B cell (primary cell): Measurements from ENCODE around the gene CTDSP2. TPM values are rescaled to one million over a fixed set of nuclear protein-coding genes. Genes with fewer than 3 reads are reported as not detected.
A peak's percentile ranks its signal among the peaks of the same experiment; 100 is the strongest.

Experiments
- ATAC-seq: fragments of 200-7000 bp; cut with Tn5 transposase; one replicate; pipeline ENCODE4 v1.10.0; 2021; ENCODE audit warnings: low read depth, mild to moderate bottlenecking, moderate number of reproducible peaks, moderate library complexity
- CTCF ChIA-PET: fragments of 350-600 bp; sonication (Branson Sonifier 250); formaldehyde crosslinking; loops from one replicate; lab custom pipeline; 2021; ENCODE audit warnings: antibody characterized with exemption, inconsistent platforms; lab: Charles Lee
- POLR2A ChIA-PET: fragments of 350-600 bp; sonication (Branson Sonifier 250); formaldehyde crosslinking; loops from one replicate; lab custom pipeline; 2021; ENCODE audit warnings: antibody characterized with exemption; lab: Charles Lee
- DNase-seq: peaks from one replicate; pipeline ENCODE4 v3.0.0; 2013
- H2AFZ ChIP-seq: 2 replicates; pipeline ENCODE4 v1.6.1; 2012; ENCODE audit warnings: mild to moderate bottlenecking, low read depth, low read length; ENCODE audit not compliant: insufficient read depth, poor library complexity, severe bottlenecking
- H3K27ac ChIP-seq, 2 donors: 1 replicate in 1 of 2; 2 replicates in 1 of 2; pipeline ENCODE4 v1.5.1; 2012 to 2013; ENCODE audit warnings: low read length in 2 of 2, mild to moderate bottlenecking in 2 of 2, moderate library complexity in 1 of 2
- H3K27me3 ChIP-seq, 4 experiments: fragments of 200-600 bp in 1 of 4; sonication (generic) in 1 of 4; replicated peaks in 1 of 4; 1 replicate in 2 of 4; 2 replicates in 2 of 4; pipeline versions ENCODE4 v1.6.1 to v1.7.0; 2013 to 2016; ENCODE audit warnings: low read length in 3 of 4, mild to moderate bottlenecking in 2 of 4, mixed read lengths in 1 of 4, moderate library complexity in 1 of 4; ENCODE audit not compliant: insufficient read depth in 4 of 4, control insufficient read depth in 3 of 4; ENCODE audit errors: control extremely low read depth in 1 of 4
- H3K36me3 ChIP-seq, 2 experiments: replicated peaks in 1 of 2; 1 replicate in 1 of 2; 2 replicates in 1 of 2; pipeline versions ENCODE4 v1.6.1 to v1.7.1; 2013; ENCODE audit warnings: low read length in 1 of 2; ENCODE audit not compliant: insufficient read depth in 2 of 2, control insufficient read depth in 1 of 2; ENCODE audit errors: control extremely low read depth in 1 of 2, extremely low read depth in 1 of 2
- H3K4me1 ChIP-seq, 2 donors: fragments of 200-600 bp in 1 of 2; sonication (generic) in 1 of 2; 1 replicate in 1 of 2; 2 replicates in 1 of 2; pipeline versions ENCODE4 v1.5.1 to v1.6.1; 2013 to 2017; ENCODE audit warnings: low read length in 2 of 2; ENCODE audit not compliant: control insufficient read depth in 2 of 2, insufficient read depth in 2 of 2
- H3K4me2 ChIP-seq: replicated peaks from 2 replicates; pipeline ENCODE3; 2012; ENCODE audit warnings: mild to moderate bottlenecking, low read depth, low read length; ENCODE audit not compliant: poor library complexity, severe bottlenecking
- H3K4me3 ChIP-seq, 5 experiments: fragments of 200-600 bp in 1 of 5; sonication (generic) in 1 of 5; 1 replicate in 3 of 5; 2 replicates in 2 of 5; pipeline versions ENCODE4 v1.5.1 to v1.7.0; 2011 to 2016; ENCODE audit warnings: low read length in 4 of 5, mild to moderate bottlenecking in 4 of 5, low read depth in 2 of 5, control low read depth in 1 of 5, moderate library complexity in 1 of 5; ENCODE audit not compliant: insufficient read depth in 1 of 5; ENCODE audit errors: control extremely low read depth in 1 of 5, extremely low read depth in 1 of 5
- H3K79me2 ChIP-seq: fragments of 200-600 bp; sonication (generic); one replicate; pipeline ENCODE4 v1.6.0; 2016; ENCODE audit warnings: low read length; ENCODE audit not compliant: control insufficient read depth, insufficient read depth
- H3K9ac ChIP-seq: fragments of 200-600 bp; sonication (generic); 2 replicates; pipeline ENCODE4 v1.6.1; 2017; ENCODE audit warnings: mild to moderate bottlenecking, low read length, moderate library complexity
- H3K9me3 ChIP-seq, 3 donors: one replicate each; pipeline versions ENCODE4 v1.6.1 to v1.7.1; 2013; ENCODE audit warnings: low read length in 2 of 3; ENCODE audit not compliant: control insufficient read depth in 2 of 3, insufficient read depth in 1 of 3; ENCODE audit errors: control extremely low read depth in 1 of 3
- H4K20me1 ChIP-seq: 2 replicates; pipeline ENCODE4 v1.6.0; 2012; ENCODE audit warnings: mild to moderate bottlenecking, low read length; ENCODE audit not compliant: insufficient read depth, control insufficient read depth, poor library complexity, severe bottlenecking
- H3K27ac Mint-ChIP-seq: one replicate; pipeline ENCODE4 v1.8.0; 2021; ENCODE audit warnings: mixed read lengths
- H3K27me3 Mint-ChIP-seq: one replicate; pipeline ENCODE4 v1.8.0; 2021; ENCODE audit warnings: mixed read lengths
- H3K4me1 Mint-ChIP-seq: one replicate; pipeline ENCODE4 v1.8.0; 2021; ENCODE audit warnings: mixed read lengths
- H3K4me3 Mint-ChIP-seq: one replicate; pipeline ENCODE4 v1.8.0; 2021; ENCODE audit warnings: mixed read lengths
- H3K9me3 Mint-ChIP-seq: one replicate; pipeline ENCODE4 v1.8.0; 2022; ENCODE audit warnings: mixed read lengths; ENCODE audit not compliant: insufficient read depth
- EZH2 ChIP-seq: IDR thresholded peaks from 2 replicates; pipeline ENCODE4 v1.6.1; 2012; ENCODE audit warnings: borderline replicate concordance, low read depth, mild to moderate bottlenecking, moderate library complexity, low read length; ENCODE audit not compliant: insufficient read depth, poor library complexity, severe bottlenecking
- WGBS: methylation state at CpG from one replicate; pipeline ENCODE4 v1.1.5; 2013; ENCODE audit warnings: missing lambda C conversion rate; ENCODE audit not compliant: insufficient coverage; 5-methylcytosine and 5-hydroxymethylcytosine counted together
- intact Hi-C: fragments of 100-400 bp; cut with micrococcal nuclease; formaldehyde crosslinking; loops from one replicate; pipeline ENCODE4 v1.10.0; 2022
- polyA plus RNA-seq: library from polyadenylated mRNA; depleted of rRNA; stranded (reverse); fragments of >200 nt; gene quantifications from 2 replicates; pipeline ENCODE4 v1.2.3, GENCODE V29; 2012
- total RNA-seq, 2 donors: library from RNA; stranded (reverse); fragments of 120-200 nt in 1 of 2; gene quantifications; 1 replicate in 1 of 2; 2 replicates in 1 of 2; pipeline versions ENCODE4 v1.2.3 to v1.2.4, GENCODE V29; 2013 to 2022
- TF ChIP-seq, protein P1 (sequence below): fragments of 200-600 bp; IDR thresholded peaks from one replicate; pipeline ENCODE4 v1.8.0; 2022; ENCODE audit warnings: antibody characterized with exemption, mild to moderate bottlenecking

CTDSP2 gene
- total and polyA plus RNA-seq, 2 donors (not counting 1 experiment from before 2014, with no cell fraction given), result 99.1 to 209 TPM

DNA sequence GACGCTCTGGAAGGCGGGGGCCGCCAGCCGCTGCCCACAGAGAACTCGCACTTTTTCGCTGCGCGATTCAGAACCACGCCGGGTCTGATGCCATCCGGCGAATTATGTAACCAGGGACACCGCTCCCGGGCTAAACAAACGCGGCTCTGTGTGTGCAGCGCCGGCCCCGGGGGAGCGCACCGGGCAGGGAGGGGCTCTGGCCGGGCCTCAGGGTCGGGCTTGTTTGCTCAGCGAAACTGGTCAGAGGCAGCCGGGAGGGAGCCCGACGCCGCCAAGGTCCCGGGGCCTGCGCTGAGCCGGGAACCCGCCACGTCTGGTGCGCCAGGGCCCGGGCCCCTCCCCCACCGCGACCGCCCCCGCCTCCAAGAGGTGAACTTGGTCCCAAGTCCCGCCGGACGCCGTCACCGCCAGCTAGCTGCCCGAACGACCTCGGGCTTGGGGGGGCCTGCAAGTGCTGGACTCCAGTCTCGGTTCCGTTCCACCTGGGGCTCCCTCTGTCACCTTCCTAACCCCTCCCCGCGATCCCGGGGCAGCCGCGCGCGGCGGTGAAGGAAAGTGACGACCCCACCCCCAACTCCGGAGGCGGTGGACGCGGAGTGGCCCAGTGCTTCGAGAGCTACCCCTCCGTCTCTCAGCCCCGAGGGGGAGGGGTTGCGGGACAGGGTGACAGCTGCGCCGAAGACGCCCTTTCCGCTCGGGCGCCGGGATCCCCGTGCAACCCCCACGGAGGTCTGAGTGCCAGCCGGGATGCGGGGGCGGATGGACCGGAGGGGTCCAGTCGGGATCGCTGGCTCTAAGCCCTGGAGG is 848 bp downstream of the CTDSP2 start:
- no peaks in the 10 kb centered on the region for H3K27me3 Mint-ChIP-seq
- Histone ChIP-seq H3K9me3 (peaks cover 0 to 4% (median 0%) of the 10 kb centered on the region in 3 donors), H3K4me1 (peaks cover 43 to 52% of the 10 kb centered on the region in 2 donors), H4K20me1 (peaks cover 56% of the 10 kb centered on the region), H3K36me3 (no peaks in the 10 kb centered on the region), H3K9ac (peak overlapping the region; percentile 94), H3K4me3 (peak overlapping the region; percentile 58 to 98 (median 93)), H3K4me2 (peak overlapping the region; percentile 87), H3K79me2 (peaks cover 61% of the 10 kb centered on the region), H2AFZ (peak overlapping the region; percentile 81), H3K27me3 (no peaks in the 10 kb centered on the region), H3K27ac (peak overlapping the region; percentile 75 to 84)
- peak overlapping the region; percentile 90 for H3K27ac Mint-ChIP-seq
- H3K4me3 Mint-ChIP-seq, result peak overlapping the region; percentile 84
- WGBS, result under 1% methylated on average over 81 of the region's 81 CpGs
- no peaks in the 10 kb centered on the region for H3K9me3 Mint-ChIP-seq
- intact Hi-C loops, result loop anchor here (1.0 to 5.0 kb wide), 5 partner anchors 15 to 325 kb away; partner anchors contain the start of genes ATP23, DDIT3 and MARCHF9
- peaks cover 48% of the 10 kb centered on the region for H3K4me1 Mint-ChIP-seq
- ChIA-PET CTCF (interaction anchor here (1.0 to 6.1 kb wide), 6 partner anchors 8 to 58 kb away, joined by 3 to 50 read pairs (median 21); no protein-coding TSS in a partner anchor), POLR2A (interaction anchor here (0.5 to 1.7 kb wide), 8 partner anchors 8 to 1760 kb away, joined by 3 to 11 read pairs (median 5); no protein-coding TSS in a partner anchor)
- peak; percentile 72 for DNase-seq
- ATAC-seq, result peak; percentile 29
- TF ChIP-seq EZH2, result no peak
- TF ChIP-seq, protein P1, sequence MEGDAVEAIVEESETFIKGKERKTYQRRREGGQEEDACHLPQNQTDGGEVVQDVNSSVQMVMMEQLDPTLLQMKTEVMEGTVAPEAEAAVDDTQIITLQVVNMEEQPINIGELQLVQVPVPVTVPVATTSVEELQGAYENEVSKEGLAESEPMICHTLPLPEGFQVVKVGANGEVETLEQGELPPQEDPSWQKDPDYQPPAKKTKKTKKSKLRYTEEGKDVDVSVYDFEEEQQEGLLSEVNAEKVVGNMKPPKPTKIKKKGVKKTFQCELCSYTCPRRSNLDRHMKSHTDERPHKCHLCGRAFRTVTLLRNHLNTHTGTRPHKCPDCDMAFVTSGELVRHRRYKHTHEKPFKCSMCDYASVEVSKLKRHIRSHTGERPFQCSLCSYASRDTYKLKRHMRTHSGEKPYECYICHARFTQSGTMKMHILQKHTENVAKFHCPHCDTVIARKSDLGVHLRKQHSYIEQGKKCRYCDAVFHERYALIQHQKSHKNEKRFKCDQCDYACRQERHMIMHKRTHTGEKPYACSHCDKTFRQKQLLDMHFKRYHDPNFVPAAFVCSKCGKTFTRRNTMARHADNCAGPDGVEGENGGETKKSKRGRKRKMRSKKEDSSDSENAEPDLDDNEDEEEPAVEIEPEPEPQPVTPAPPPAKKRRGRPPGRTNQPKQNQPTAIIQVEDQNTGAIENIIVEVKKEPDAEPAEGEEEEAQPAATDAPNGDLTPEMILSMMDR, result no peak
